K562 (cell line): ENCODE measurements around the gene TMED4. TPM values are rescaled to one million over a fixed set of nuclear protein-coding genes. Genes with fewer than 3 reads are reported as not detected.

ENCODE experiments used
- SNIP1 ChIP-seq: fragments of 450-650 bp; IDR thresholded peaks from 2 replicates; pipeline ENCODE4 v1.7.1; 2017; ENCODE audit warnings: low read depth, mild to moderate bottlenecking
- polyA plus RNA-seq, 8 experiments: library from polyadenylated mRNA; depleted of rRNA in 4 of 8; stranded (reverse) in 5 of 8; unstranded in 3 of 8; fragments of >200 nt; fragmentation: Nextera tagmentation in 2 of 8; fragmentation: Illumina TruSeq in 1 of 8; extraction: Ambion mirVana in 2 of 8; extraction: Trizol in 1 of 8; gene quantifications; 2 replicates each; pipeline versions ENCODE4 v1.2.1 to v1.2.3, GENCODE V29; 2011 to 2014; ENCODE audit warnings: inconsistent platforms in 1 of 8, missing spikeins in 1 of 8
- total RNA-seq, 7 experiments: library from RNA; depleted of rRNA in 6 of 7; stranded (reverse); fragments of >200 nt in 6 of 7; fragmentation: Illumina TruSeq in 2 of 7; extraction: Trizol in 2 of 7; gene quantifications; 2 replicates each; pipeline versions ENCODE4 v1.2.1 to v1.2.3, GENCODE V29; 2011 to 2021; ENCODE audit warnings: low replicate concordance in 1 of 7
- TF ChIP-seq, protein P1 (sequence below): fragments of 450-650 bp; IDR thresholded peaks from 2 replicates; pipeline ENCODE4 v1.6.1; 2016; ENCODE audit warnings: mild to moderate bottlenecking, moderate library complexity
- TF ChIP-seq, protein P2 (sequence below), 2 experiments: fragments of 450-650 bp; IDR thresholded peaks; 2 replicates each; pipeline ENCODE4 v1.6.1; 2016
- TF ChIP-seq, protein P3 (sequence below): fragments of 450-650 bp; IDR thresholded peaks from 2 replicates; pipeline ENCODE4 v1.6.1; 2017; ENCODE audit warnings: antibody characterized with exemption
- TF ChIP-seq, protein P4 (sequence below): sonication (generic); formaldehyde crosslinking; IDR thresholded peaks from 2 replicates; pipeline ENCODE4 v1.8.0; 2022; ENCODE audit warnings: missing genetic modification reagents, mild to moderate bottlenecking, borderline replicate concordance

TMED4 gene
- total and polyA plus RNA-seq, 9 of the 15 experiments (the other 6 are each of a cell fraction or from before 2014, with no cell fraction given): 20.3 to 64.0 (median 42.1) TPM

DNA sequence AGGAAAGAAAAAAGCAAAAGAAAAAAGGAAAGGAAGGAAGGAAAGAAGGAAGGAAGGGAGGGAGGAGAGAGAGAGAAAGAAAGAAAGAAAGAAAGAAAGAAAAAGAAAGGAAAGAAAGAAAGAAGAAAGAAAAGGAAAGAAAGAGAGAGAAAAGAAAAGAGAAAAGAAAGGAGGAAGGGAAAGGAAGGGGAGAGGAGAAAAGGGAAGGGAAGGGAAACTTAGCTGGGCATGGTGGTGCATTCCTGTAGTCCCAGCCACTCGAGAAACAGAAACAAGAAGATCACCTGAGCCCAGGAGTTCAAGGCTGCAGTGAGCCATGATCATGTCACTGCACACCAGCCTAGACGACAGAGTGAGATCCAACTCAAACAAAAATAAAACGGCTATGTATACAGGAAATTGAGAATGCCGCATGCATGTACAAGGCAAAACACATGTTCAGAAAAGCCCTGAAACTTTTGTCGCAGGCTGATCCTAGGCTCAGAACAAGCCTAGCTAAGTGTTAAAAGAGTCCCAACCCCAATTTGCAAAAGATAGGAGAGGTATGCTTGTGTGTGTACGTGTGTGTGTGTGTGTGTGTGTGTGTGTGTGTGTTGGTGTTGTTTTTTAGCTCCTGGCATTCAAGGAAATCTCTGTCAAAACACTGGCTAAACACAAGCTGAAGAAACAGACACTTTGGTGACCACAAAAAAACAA lies 34.3 kb downstream of the TMED4 start (continued):
- TF ChIP-seq, protein P1, sequence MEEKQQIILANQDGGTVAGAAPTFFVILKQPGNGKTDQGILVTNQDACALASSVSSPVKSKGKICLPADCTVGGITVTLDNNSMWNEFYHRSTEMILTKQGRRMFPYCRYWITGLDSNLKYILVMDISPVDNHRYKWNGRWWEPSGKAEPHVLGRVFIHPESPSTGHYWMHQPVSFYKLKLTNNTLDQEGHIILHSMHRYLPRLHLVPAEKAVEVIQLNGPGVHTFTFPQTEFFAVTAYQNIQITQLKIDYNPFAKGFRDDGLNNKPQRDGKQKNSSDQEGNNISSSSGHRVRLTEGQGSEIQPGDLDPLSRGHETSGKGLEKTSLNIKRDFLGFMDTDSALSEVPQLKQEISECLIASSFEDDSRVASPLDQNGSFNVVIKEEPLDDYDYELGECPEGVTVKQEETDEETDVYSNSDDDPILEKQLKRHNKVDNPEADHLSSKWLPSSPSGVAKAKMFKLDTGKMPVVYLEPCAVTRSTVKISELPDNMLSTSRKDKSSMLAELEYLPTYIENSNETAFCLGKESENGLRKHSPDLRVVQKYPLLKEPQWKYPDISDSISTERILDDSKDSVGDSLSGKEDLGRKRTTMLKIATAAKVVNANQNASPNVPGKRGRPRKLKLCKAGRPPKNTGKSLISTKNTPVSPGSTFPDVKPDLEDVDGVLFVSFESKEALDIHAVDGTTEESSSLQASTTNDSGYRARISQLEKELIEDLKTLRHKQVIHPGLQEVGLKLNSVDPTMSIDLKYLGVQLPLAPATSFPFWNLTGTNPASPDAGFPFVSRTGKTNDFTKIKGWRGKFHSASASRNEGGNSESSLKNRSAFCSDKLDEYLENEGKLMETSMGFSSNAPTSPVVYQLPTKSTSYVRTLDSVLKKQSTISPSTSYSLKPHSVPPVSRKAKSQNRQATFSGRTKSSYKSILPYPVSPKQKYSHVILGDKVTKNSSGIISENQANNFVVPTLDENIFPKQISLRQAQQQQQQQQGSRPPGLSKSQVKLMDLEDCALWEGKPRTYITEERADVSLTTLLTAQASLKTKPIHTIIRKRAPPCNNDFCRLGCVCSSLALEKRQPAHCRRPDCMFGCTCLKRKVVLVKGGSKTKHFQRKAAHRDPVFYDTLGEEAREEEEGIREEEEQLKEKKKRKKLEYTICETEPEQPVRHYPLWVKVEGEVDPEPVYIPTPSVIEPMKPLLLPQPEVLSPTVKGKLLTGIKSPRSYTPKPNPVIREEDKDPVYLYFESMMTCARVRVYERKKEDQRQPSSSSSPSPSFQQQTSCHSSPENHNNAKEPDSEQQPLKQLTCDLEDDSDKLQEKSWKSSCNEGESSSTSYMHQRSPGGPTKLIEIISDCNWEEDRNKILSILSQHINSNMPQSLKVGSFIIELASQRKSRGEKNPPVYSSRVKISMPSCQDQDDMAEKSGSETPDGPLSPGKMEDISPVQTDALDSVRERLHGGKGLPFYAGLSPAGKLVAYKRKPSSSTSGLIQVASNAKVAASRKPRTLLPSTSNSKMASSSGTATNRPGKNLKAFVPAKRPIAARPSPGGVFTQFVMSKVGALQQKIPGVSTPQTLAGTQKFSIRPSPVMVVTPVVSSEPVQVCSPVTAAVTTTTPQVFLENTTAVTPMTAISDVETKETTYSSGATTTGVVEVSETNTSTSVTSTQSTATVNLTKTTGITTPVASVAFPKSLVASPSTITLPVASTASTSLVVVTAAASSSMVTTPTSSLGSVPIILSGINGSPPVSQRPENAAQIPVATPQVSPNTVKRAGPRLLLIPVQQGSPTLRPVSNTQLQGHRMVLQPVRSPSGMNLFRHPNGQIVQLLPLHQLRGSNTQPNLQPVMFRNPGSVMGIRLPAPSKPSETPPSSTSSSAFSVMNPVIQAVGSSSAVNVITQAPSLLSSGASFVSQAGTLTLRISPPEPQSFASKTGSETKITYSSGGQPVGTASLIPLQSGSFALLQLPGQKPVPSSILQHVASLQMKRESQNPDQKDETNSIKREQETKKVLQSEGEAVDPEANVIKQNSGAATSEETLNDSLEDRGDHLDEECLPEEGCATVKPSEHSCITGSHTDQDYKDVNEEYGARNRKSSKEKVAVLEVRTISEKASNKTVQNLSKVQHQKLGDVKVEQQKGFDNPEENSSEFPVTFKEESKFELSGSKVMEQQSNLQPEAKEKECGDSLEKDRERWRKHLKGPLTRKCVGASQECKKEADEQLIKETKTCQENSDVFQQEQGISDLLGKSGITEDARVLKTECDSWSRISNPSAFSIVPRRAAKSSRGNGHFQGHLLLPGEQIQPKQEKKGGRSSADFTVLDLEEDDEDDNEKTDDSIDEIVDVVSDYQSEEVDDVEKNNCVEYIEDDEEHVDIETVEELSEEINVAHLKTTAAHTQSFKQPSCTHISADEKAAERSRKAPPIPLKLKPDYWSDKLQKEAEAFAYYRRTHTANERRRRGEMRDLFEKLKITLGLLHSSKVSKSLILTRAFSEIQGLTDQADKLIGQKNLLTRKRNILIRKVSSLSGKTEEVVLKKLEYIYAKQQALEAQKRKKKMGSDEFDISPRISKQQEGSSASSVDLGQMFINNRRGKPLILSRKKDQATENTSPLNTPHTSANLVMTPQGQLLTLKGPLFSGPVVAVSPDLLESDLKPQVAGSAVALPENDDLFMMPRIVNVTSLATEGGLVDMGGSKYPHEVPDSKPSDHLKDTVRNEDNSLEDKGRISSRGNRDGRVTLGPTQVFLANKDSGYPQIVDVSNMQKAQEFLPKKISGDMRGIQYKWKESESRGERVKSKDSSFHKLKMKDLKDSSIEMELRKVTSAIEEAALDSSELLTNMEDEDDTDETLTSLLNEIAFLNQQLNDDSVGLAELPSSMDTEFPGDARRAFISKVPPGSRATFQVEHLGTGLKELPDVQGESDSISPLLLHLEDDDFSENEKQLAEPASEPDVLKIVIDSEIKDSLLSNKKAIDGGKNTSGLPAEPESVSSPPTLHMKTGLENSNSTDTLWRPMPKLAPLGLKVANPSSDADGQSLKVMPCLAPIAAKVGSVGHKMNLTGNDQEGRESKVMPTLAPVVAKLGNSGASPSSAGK: peak; percentile 64; the same call in 1 of the 2 replicates
- TF ChIP-seq, protein P2, sequence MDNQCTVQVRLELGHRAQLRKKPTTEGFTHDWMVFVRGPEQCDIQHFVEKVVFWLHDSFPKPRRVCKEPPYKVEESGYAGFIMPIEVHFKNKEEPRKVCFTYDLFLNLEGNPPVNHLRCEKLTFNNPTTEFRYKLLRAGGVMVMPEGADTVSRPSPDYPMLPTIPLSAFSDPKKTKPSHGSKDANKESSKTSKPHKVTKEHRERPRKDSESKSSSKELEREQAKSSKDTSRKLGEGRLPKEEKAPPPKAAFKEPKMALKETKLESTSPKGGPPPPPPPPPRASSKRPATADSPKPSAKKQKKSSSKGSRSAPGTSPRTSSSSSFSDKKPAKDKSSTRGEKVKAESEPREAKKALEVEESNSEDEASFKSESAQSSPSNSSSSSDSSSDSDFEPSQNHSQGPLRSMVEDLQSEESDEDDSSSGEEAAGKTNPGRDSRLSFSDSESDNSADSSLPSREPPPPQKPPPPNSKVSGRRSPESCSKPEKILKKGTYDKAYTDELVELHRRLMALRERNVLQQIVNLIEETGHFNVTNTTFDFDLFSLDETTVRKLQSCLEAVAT (IDR thresholded peaks at IDR 0.05): peak in 1 of 2 experiments; percentile 14; a peak in 1 of 4 replicates
- TF ChIP-seq, protein P3, sequence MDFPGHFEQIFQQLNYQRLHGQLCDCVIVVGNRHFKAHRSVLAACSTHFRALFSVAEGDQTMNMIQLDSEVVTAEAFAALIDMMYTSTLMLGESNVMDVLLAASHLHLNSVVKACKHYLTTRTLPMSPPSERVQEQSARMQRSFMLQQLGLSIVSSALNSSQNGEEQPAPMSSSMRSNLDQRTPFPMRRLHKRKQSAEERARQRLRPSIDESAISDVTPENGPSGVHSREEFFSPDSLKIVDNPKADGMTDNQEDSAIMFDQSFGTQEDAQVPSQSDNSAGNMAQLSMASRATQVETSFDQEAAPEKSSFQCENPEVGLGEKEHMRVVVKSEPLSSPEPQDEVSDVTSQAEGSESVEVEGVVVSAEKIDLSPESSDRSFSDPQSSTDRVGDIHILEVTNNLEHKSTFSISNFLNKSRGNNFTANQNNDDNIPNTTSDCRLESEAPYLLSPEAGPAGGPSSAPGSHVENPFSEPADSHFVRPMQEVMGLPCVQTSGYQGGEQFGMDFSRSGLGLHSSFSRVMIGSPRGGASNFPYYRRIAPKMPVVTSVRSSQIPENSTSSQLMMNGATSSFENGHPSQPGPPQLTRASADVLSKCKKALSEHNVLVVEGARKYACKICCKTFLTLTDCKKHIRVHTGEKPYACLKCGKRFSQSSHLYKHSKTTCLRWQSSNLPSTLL: 0 out of 2 replicates have a peak, but pooled peaks have one; percentile 56
- TF ChIP-seq SNIP1: 0 out of 2 replicates have a peak, but pooled peaks have one; percentile 9
- TF ChIP-seq, protein P4, sequence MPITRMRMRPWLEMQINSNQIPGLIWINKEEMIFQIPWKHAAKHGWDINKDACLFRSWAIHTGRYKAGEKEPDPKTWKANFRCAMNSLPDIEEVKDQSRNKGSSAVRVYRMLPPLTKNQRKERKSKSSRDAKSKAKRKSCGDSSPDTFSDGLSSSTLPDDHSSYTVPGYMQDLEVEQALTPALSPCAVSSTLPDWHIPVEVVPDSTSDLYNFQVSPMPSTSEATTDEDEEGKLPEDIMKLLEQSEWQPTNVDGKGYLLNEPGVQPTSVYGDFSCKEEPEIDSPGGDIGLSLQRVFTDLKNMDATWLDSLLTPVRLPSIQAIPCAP: no peak
